Activated T-helper 1 cell treated with anti-CD3 and anti-CD28 coated beads, Interleukin-2, amount 50 U/mL, for 16 hours (primary cell): ENCODE measurements around the gene NSD2.
"Not testable (repeated sequence)": the region's sequence is repeated elsewhere in the genome, so short reads cannot be mapped to it uniquely, and the experiment has no call there.

Source experiments
- DNase-seq, 2 donors: peaks; one replicate each; pipeline ENCODE4 v3.0.0-alpha.2; 2020; ENCODE audit warnings: low read depth in 1 of 2, low spot score in 1 of 2

The NSD2 gene

GRCh38 chr4:1997712-1998111 lies 126.5 kb downstream of the NSD2 start:
- DNase-seq, result no peak

- no peak for DNase-seq
Observed at GRCh38 chr4:1998296-1998695, 127.1 kb downstream of the NSD2 start.

- DNase-seq, result not testable (repeated sequence)
Observed at GRCh38 chr4:1999308-1999707, 128.1 kb downstream of the NSD2 start.

GRCh38 chr4:2003361-2003760 lies 132.2 kb downstream of the NSD2 start:
- not testable (repeated sequence) for DNase-seq

GRCh38 chr4:2006367-2006766 lies 135.2 kb downstream of the NSD2 start:
- DNase-seq, result no peak

GRCh38 chr4:2006956-2007653 lies 135.9 kb downstream of the NSD2 start:
- DNase-seq, result no peak

- DNase-seq, result no peak
Observed at GRCh38 chr4:2007804-2008670, 136.8 kb downstream of the NSD2 start.

- DNase-seq, result no peak
Observed at GRCh38 chr4:2008671-2008920, 137.4 kb downstream of the NSD2 start.

GRCh38 chr4:2008921-2009650 lies 137.9 kb downstream of the NSD2 start, which contains the start of gene NELFA:
Gene NELFA, minus strand, starts transcription at chr4:2008974. Its CDS starts 15 bp downstream, at chr4:2008959.
- peak; percentile 89 to 91 for DNase-seq

- DNase-seq, result peak; percentile 10 to 31
Observed at GRCh38 chr4:2009651-2010233, 138.5 kb downstream of the NSD2 start.

GRCh38 chr4:2011583-2011982 lies 140.4 kb downstream of the NSD2 start:
- no peak for DNase-seq

GRCh38 chr4:2015008-2015407 lies 143.8 kb downstream of the NSD2 start:
- no peak for DNase-seq

GRCh38 chr4:2021358-2022018 lies 150.3 kb downstream of the NSD2 start:
- not testable (repeated sequence) for DNase-seq

- DNase-seq, result no peak
Observed at GRCh38 chr4:2024683-2025082, 153.5 kb downstream of the NSD2 start.

- DNase-seq, result no peak
Observed at GRCh38 chr4:2025817-2026216, 154.6 kb downstream of the NSD2 start.

GRCh38 chr4:2027120-2027519 lies 155.9 kb downstream of the NSD2 start:
- not testable (repeated sequence) for DNase-seq

GRCh38 chr4:2031161-2031560 lies 160.0 kb downstream of the NSD2 start:
- not testable (repeated sequence) for DNase-seq
